ENCODE measurements around the gene RNF225. TPM values are rescaled to one million over a fixed set of nuclear protein-coding genes. Genes with fewer than 3 reads are reported as not detected.

The RNF225 gene
- total RNA-seq, 1 donor from 2014 or later: 0.98 TPM

DNA sequence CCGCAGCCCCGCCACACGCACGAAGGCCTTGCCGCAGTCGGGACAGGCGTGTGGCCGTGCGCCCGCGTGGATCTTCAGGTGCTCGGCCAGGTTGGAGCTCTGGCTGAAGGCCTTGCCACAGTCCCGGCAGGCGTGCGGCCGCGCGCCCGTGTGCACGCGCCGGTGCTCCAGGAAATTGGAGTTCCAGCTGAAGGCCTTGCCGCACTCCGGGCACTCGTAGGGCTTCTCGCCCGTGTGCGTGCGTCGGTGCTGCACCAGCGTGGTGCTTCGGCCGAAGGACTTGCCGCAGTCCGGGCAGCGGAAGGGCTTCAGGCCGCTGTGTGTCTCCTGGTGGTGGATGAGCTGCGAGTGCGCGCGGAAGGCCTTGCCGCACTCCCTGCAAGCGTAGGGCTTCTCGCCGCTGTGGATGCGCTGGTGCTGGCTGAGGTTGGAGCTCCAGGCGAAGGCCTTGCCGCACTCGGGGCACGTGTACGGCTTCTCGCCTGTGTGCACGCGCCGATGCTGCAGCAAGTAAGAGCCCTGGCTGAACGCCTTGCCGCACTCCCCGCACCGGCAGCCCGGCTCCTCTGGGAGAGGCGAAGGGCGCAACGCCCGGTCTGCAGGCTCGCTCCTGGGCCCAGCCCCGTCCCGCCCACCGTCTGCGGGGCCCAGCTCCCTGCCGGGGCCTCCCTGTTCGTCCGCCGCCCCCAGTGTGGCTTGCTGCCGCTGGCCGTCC, 38.5 kb upstream of the RNF225 start:
- Histone ChIP-seq H3K36me3 (no peaks in the 10 kb centered on the region), H3K27me3 (no peaks in the 10 kb centered on the region), H3K27ac (no peak overlapping the region), H3K4me1 (peaks cover 31% of the 10 kb centered on the region), H3K4me3 (peak overlapping the region; percentile 41), H3K9me3 (no peaks in the 10 kb centered on the region)
- TF ChIP-seq POLR2A (IDR thresholded peaks at IDR 0.05): no peak
- TF ChIP-seq, protein P1, sequence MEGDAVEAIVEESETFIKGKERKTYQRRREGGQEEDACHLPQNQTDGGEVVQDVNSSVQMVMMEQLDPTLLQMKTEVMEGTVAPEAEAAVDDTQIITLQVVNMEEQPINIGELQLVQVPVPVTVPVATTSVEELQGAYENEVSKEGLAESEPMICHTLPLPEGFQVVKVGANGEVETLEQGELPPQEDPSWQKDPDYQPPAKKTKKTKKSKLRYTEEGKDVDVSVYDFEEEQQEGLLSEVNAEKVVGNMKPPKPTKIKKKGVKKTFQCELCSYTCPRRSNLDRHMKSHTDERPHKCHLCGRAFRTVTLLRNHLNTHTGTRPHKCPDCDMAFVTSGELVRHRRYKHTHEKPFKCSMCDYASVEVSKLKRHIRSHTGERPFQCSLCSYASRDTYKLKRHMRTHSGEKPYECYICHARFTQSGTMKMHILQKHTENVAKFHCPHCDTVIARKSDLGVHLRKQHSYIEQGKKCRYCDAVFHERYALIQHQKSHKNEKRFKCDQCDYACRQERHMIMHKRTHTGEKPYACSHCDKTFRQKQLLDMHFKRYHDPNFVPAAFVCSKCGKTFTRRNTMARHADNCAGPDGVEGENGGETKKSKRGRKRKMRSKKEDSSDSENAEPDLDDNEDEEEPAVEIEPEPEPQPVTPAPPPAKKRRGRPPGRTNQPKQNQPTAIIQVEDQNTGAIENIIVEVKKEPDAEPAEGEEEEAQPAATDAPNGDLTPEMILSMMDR (IDR thresholded peaks at IDR 0.05): no peak
- TF ChIP-seq POLR2AphosphoS5 (IDR thresholded peaks at IDR 0.05; ENCODE audit: insufficient read depth in 1 of 2, low read depth in 1 of 2): no peak
- no peak for DNase-seq (ENCODE audit: extremely low spot score in 2 of 2)
- intact Hi-C loops (cut with DNase I): no loop called here

DNA sequence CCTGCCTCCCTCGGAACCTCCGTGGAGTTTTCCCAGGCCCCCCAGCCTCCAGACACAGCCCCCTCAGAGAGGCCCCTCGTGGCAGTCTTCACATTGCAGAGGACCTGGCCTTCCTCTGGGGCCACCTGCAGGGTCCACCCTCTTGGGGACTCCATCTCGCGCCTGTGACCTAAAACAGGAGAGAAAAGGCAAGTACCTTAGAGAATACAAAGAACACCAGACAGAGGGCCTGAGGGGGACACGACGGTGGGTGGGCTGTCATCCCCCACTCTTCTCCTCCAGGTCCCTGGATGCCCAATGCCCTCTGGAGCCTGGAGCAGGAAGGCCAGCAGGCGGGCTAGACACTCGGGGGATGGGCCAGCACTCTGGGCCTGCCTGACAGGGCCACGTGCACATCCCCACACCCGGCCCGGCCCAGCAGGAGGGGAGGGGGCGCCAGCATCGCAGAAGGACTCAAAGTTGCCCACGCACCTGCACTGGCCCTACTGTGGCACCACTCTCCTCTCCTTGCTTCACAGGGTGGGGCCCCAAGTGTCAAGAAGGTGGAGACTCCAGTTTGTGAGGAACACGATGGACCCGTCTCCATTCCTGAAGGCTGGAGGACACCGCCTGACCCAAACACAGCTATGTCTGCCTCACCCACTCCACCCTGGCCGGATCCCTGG, 37.8 kb upstream of the RNF225 start:
- Histone ChIP-seq H3K27ac (no peak overlapping the region), H3K4me3 (peak overlapping the region; percentile 41), H3K9me3 (no peaks in the 10 kb centered on the region), H3K27me3 (no peaks in the 10 kb centered on the region), H3K36me3 (no peaks in the 10 kb centered on the region), H3K4me1 (peaks cover 31% of the 10 kb centered on the region)
- intact Hi-C loops (cut with DNase I): no loop called here
- TF ChIP-seq, protein P1 (IDR thresholded peaks at IDR 0.05): no peak
- TF ChIP-seq POLR2A (IDR thresholded peaks at IDR 0.05) (no peak), POLR2AphosphoS5 (IDR thresholded peaks at IDR 0.05; ENCODE audit: insufficient read depth in 1 of 2, low read depth in 1 of 2) (no peak)
- DNase-seq (ENCODE audit: extremely low spot score in 2 of 2): no peak

DNA sequence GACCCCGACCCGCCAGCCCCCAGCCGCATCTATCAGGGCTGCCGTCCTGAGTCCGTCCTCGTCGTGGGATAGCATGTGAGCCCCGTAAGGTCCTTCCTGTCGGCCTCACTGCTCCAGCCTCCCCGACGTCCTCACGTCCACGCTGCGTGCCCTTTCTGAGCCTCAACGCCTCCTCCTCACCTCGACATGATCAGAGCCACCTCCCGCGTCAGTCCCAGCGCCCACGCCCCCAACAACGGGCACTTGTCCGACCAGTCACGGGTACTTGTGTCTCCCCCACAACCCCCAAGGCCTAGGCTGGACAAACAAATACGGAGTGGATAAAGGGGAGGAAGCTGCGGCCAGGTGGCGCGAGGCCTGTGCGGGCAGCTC, 33.6 kb upstream of the RNF225 start:
- TF ChIP-seq POLR2AphosphoS5 (IDR thresholded peaks at IDR 0.05; ENCODE audit: insufficient read depth in 1 of 2, low read depth in 1 of 2) (no peak), POLR2A (IDR thresholded peaks at IDR 0.05) (no peak)
- TF ChIP-seq, protein P1 (IDR thresholded peaks at IDR 0.05): no peak
- no peaks in the 10 kb centered on the region for H3K27me3 ChIP-seq
- no peaks in the 10 kb centered on the region for H3K36me3 ChIP-seq
- no peak for DNase-seq (ENCODE audit: extremely low spot score in 2 of 2)
- H3K9me3 ChIP-seq: no peaks in the 10 kb centered on the region
- H3K27ac ChIP-seq: peak overlapping the region; percentile 79
- intact Hi-C loops (cut with DNase I): no loop called here
- peaks cover 22% of the 10 kb centered on the region for H3K4me1 ChIP-seq
- H3K4me3 ChIP-seq: peak overlapping the region; percentile 65 to 93

DNA sequence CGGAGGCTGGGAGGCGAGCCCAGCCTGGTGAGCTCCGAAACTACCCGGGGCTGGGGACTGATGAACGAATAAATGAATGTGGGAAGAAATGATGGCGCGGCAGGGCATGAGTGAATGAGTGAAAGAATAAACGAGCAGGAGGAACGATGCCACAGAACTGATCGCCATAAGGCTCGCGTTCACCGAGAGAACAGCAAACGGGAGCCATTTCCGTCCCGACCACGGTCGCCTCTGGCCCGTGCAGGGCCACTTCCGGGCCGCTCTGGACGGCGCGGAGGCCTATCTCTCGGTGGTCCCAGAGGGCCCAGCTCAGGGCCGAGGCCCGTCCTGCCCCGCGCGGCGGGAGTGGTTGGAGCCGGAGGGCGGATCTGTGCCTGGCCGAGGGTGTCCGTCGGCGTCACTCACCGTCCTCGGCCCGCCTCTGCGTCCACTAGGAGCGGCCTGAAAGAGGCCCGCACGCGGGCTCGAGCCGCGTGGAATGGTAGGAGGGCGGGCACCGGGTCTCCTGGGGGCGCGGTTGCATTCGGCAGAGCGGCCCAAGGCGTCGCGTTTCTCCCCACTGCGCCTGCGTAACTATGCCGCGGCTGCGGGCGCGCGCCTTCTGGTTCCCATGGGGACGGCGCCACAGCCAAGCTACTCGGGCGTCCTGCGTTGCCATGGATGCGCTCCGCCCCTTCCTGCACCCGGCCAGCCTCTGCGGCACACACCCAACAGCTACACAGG, 33.0 kb upstream of the RNF225 start, which contains the start of gene ZNF497:
TSS of gene ZNF497 (minus strand) at position 480 of the 723 bp plus-strand sequence. CDS start 5,116 bp downstream, outside the sequence.
- TF ChIP-seq POLR2AphosphoS5 (IDR thresholded peaks at IDR 0.05; ENCODE audit: insufficient read depth in 1 of 2, low read depth in 1 of 2): peak; percentile 87 to 94
- TF ChIP-seq, protein P1 (IDR thresholded peaks at IDR 0.05): peak in 1 of 3 experiments; percentile 9
- TF ChIP-seq POLR2A (IDR thresholded peaks at IDR 0.05): peak in 1 of 2 donors; percentile 30
- peak in 1 of 2 donors; percentile 93 for DNase-seq (ENCODE audit: extremely low spot score in 2 of 2)
- peaks cover 17% of the 10 kb centered on the region for H3K4me1 ChIP-seq
- intact Hi-C loops (cut with DNase I): no loop called here
- peak within 1 kb of the TSS; percentile 65 to 93 for H3K4me3 ChIP-seq
- peak within 1 kb of the TSS; percentile 79 for H3K27ac ChIP-seq
- H3K27me3 ChIP-seq: no peaks in the 10 kb centered on the region
- no peaks in the 10 kb centered on the region for H3K36me3 ChIP-seq
- H3K9me3 ChIP-seq: no peaks in the 10 kb centered on the region
